K562 (cell line): ENCODE results near the gene TP53I3. TPM values are rescaled to one million over a fixed set of nuclear protein-coding genes. Genes with fewer than 3 reads are reported as not detected.

Source experiments
- HLTF ChIP-seq: fragments of 450-650 bp; IDR thresholded peaks from 2 replicates; pipeline ENCODE4 v1.6.1; 2016
- RB1 ChIP-seq: fragments of 450-650 bp; IDR thresholded peaks from 2 replicates; pipeline ENCODE4 v1.6.1; 2017; ENCODE audit warnings: low read depth, mild to moderate bottlenecking
- RBM15 ChIP-seq: fragments of 200-400 bp; formaldehyde crosslinking; IDR thresholded peaks from 2 replicates; pipeline ENCODE4 v1.6.1; 2018; ENCODE audit warnings: mild to moderate bottlenecking, low read length, moderate library complexity; ENCODE audit not compliant: insufficient read depth
- SRSF7 ChIP-seq: fragments of 200-400 bp; formaldehyde crosslinking; optimal IDR thresholded peaks from 2 replicates; pipeline ENCODE3; 2017; ENCODE audit warnings: mild to moderate bottlenecking, low read depth, low read length
- TAF9B ChIP-seq: fragments of 450-650 bp; IDR thresholded peaks from 2 replicates; pipeline ENCODE4 v1.6.1; 2018; ENCODE audit warnings: mild to moderate bottlenecking; ENCODE audit not compliant: partially characterized antibody
- ZNF12 ChIP-seq: sonication (generic); formaldehyde crosslinking; IDR thresholded peaks from 2 replicates; pipeline ENCODE4 v1.4.0; 2020; ENCODE audit warnings: mild to moderate bottlenecking, missing genetic modification reagents
- ZNF347 ChIP-seq: fragments of 450-650 bp; formaldehyde crosslinking; IDR thresholded peaks from 2 replicates; pipeline ENCODE4 v1.4.0; 2020; ENCODE audit warnings: low read depth, mild to moderate bottlenecking, moderate library complexity
- ZNF79 ChIP-seq: fragments of 250-450 bp; sonication (Bioruptor Pico); IDR thresholded peaks from 2 replicates; pipeline ENCODE4 v1.4.0; 2020; ENCODE audit warnings: low read depth, mild to moderate bottlenecking, moderate library complexity
- polyA plus RNA-seq, 8 experiments: library from polyadenylated mRNA; depleted of rRNA in 4 of 8; stranded (reverse) in 5 of 8; unstranded in 3 of 8; fragments of >200 nt; fragmentation: Nextera tagmentation in 2 of 8; fragmentation: Illumina TruSeq in 1 of 8; extraction: Ambion mirVana in 2 of 8; extraction: Trizol in 1 of 8; gene quantifications; 2 replicates each; pipeline versions ENCODE4 v1.2.1 to v1.2.3, GENCODE V29; 2011 to 2014; ENCODE audit warnings: inconsistent platforms in 1 of 8, missing spikeins in 1 of 8
- total RNA-seq, 7 experiments: library from RNA; depleted of rRNA in 6 of 7; stranded (reverse); fragments of >200 nt in 6 of 7; fragmentation: Illumina TruSeq in 2 of 7; extraction: Trizol in 2 of 7; gene quantifications; 2 replicates each; pipeline versions ENCODE4 v1.2.1 to v1.2.3, GENCODE V29; 2011 to 2021; ENCODE audit warnings: low replicate concordance in 1 of 7
- TF ChIP-seq, protein P1 (sequence below), 2 experiments: fragments of 450-650 bp; IDR thresholded peaks; 2 replicates each; pipeline ENCODE4 v1.6.1; 2016
- TF ChIP-seq, protein P2 (sequence below): fragments of 250-450 bp; sonication (Bioruptor Pico); IDR thresholded peaks from 2 replicates; pipeline ENCODE4 v1.5.0; 2021

Gene TP53I3
- total and polyA plus RNA-seq, 9 of the 15 experiments (the other 6 are each of a cell fraction or from before 2014, with no cell fraction given): 0.65 to 9.5 (median 5.6) TPM

DNA sequence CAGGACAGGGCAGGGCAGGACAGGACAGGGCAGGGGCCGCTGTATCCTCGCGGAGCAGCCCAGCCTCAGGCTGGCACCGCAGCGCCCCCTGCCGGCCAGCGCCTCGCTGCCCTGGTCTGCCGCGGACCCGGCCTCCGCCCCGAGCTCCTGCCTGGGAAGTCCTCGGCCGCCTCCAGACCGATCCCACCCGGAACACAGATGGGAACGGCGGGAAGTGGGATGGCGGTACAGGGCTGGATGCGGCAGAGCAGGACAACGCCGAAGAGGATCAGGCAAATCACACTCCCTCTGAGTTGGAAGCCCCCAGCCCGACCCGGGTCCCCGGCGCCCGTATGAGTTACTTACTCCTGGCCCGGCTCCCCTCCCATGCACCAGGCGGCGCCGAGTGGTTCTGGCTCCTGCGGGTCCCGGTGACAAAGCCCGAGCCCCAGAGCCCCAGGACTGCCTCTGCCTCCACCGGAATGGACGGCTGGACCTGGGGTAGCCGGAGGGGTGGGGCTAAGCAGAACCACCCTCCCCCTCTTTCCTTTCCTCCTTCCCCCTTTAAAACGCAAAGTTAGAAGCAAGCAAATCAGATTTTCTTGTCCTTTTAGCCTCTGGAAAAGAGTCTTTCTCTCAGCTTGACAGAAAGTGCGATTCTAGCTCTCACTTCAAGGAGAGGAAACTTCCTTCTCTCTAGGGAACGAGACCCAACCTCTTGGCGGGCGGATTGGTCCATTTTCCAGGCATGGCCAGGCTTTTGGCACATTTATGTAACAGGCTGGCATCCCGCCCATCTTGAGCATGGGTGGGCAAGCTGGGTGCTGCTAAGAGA is at the start of gene TP53I3 (continued):
- TF ChIP-seq, protein P1, sequence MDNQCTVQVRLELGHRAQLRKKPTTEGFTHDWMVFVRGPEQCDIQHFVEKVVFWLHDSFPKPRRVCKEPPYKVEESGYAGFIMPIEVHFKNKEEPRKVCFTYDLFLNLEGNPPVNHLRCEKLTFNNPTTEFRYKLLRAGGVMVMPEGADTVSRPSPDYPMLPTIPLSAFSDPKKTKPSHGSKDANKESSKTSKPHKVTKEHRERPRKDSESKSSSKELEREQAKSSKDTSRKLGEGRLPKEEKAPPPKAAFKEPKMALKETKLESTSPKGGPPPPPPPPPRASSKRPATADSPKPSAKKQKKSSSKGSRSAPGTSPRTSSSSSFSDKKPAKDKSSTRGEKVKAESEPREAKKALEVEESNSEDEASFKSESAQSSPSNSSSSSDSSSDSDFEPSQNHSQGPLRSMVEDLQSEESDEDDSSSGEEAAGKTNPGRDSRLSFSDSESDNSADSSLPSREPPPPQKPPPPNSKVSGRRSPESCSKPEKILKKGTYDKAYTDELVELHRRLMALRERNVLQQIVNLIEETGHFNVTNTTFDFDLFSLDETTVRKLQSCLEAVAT (IDR thresholded peaks at IDR 0.05): peak in 1 of 2 experiments; percentile 28; a peak in 1 of 4 replicates
- TF ChIP-seq SRSF7: no peak
- TF ChIP-seq, protein P2, sequence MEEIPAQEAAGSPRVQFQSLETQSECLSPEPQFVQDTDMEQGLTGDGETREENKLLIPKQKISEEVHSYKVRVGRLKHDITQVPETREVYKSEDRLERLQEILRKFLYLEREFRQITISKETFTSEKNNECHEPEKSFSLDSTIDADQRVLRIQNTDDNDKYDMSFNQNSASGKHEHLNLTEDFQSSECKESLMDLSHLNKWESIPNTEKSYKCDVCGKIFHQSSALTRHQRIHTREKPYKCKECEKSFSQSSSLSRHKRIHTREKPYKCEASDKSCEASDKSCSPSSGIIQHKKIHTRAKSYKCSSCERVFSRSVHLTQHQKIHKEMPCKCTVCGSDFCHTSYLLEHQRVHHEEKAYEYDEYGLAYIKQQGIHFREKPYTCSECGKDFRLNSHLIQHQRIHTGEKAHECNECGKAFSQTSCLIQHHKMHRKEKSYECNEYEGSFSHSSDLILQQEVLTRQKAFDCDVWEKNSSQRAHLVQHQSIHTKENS (CRISPR knock-in tag): no peak
- TF ChIP-seq ZNF12 (CRISPR knock-in tag): peak; percentile 23; the same call in 1 of the 2 replicates
- no peak for TF ChIP-seq ZNF347 (CRISPR knock-in tag)
- no peak for TF ChIP-seq RBM15
- peak; percentile 68 for TF ChIP-seq TAF9B
- TF ChIP-seq HLTF: peak; percentile 46
- TF ChIP-seq ZNF79 (CRISPR knock-in tag): 0 out of 2 replicates have a peak, but pooled peaks have one; percentile 18
- peak; percentile 84 for TF ChIP-seq RB1
